Tibial nerve (tissue), 3 donors: Measurements from ENCODE around the gene EP400.

Experiments
- POLR2A ChIP-seq, 2 donors: fragments of 450-650 bp; IDR thresholded peaks; one replicate each; pipeline ENCODE4 v1.6.1; 2017; ENCODE audit warnings: antibody characterized with exemption in 2 of 2, mild to moderate bottlenecking in 2 of 2, moderate library complexity in 2 of 2
- TF ChIP-seq, protein P1 (sequence below), 5 experiments: fragments of 200-600 bp in 3 of 5; fragments of 450-650 bp in 2 of 5; sonication (generic) in 3 of 5; IDR thresholded peaks; one replicate each; pipeline ENCODE4 v1.5.1; 2016 to 2019; ENCODE audit warnings: antibody characterized with exemption in 5 of 5, mild to moderate bottlenecking in 3 of 5, moderate library complexity in 2 of 5

DNA sequence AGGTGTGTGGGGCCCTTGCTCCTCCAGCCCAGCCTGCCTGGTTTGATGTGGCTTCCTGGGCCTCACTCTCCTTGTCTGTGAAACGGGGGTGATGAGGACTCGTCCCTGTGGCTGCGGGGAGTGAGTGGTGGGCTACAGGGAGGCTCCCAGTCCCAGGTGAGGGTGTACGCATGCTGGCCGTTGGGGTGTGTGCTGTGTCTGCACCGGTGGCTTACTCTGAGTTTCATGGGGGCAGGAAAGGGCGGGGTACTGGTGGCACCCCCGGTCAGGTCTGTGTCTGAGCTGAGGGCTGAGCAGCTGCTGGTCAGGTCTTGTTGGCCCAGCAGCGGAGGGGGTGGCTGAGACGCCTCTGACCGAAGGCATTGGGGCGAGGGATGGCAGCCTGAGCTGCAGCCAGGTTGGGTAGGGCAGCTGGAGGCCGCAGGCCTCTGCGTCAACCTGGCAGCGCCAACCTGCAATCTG lies 44.1 kb upstream of the EP400 start:
- TF ChIP-seq, protein P1, sequence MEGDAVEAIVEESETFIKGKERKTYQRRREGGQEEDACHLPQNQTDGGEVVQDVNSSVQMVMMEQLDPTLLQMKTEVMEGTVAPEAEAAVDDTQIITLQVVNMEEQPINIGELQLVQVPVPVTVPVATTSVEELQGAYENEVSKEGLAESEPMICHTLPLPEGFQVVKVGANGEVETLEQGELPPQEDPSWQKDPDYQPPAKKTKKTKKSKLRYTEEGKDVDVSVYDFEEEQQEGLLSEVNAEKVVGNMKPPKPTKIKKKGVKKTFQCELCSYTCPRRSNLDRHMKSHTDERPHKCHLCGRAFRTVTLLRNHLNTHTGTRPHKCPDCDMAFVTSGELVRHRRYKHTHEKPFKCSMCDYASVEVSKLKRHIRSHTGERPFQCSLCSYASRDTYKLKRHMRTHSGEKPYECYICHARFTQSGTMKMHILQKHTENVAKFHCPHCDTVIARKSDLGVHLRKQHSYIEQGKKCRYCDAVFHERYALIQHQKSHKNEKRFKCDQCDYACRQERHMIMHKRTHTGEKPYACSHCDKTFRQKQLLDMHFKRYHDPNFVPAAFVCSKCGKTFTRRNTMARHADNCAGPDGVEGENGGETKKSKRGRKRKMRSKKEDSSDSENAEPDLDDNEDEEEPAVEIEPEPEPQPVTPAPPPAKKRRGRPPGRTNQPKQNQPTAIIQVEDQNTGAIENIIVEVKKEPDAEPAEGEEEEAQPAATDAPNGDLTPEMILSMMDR (IDR thresholded peaks at IDR 0.05): no peak
- no peak for TF ChIP-seq POLR2A (IDR thresholded peaks at IDR 0.05)
